Measurements from ENCODE around the gene DNAJC5.

Gene DNAJC5

GRCh38 chr20:63976980-63977738 lies 82.2 kb downstream of the DNAJC5 start:
- peaks cover 12% of the 10 kb centered on the region for H3K36me3 Mint-ChIP-seq (ENCODE audit: low read depth)
- H3K9me3 Mint-ChIP-seq = no peaks in the 10 kb centered on the region
- intact Hi-C loops (cut with micrococcal nuclease) = no loop called here
- H3K27me3 Mint-ChIP-seq = peaks cover 16% of the 10 kb centered on the region
- no peak overlapping the region for H3K27ac Mint-ChIP-seq
- no peak overlapping the region for H3K4me3 Mint-ChIP-seq
- peaks cover 61% of the 10 kb centered on the region for H3K4me1 Mint-ChIP-seq (ENCODE audit: low read depth)

GRCh38 chr20:63977739-63978276 lies 82.9 kb downstream of the DNAJC5 start:
- peaks cover 68% of the 10 kb centered on the region for H3K4me1 Mint-ChIP-seq (ENCODE audit: low read depth)
- H3K9me3 Mint-ChIP-seq = no peaks in the 10 kb centered on the region
- H3K27me3 Mint-ChIP-seq = peaks cover 12% of the 10 kb centered on the region
- peak overlapping the region; percentile 67 for H3K27ac Mint-ChIP-seq
- H3K36me3 Mint-ChIP-seq (ENCODE audit: low read depth) = peaks cover 19% of the 10 kb centered on the region
- intact Hi-C loops (cut with micrococcal nuclease) = no loop called here
- H3K4me3 Mint-ChIP-seq = no peak overlapping the region

GRCh38 chr20:63978319-63979228 lies 83.6 kb downstream of the DNAJC5 start:
- H3K36me3 Mint-ChIP-seq (ENCODE audit: low read depth) = peaks cover 27% of the 10 kb centered on the region
- H3K27me3 Mint-ChIP-seq = peaks cover 5% of the 10 kb centered on the region
- peak overlapping the region; percentile 67 for H3K27ac Mint-ChIP-seq
- H3K4me3 Mint-ChIP-seq = peak overlapping the region; percentile 69
- no peaks in the 10 kb centered on the region for H3K9me3 Mint-ChIP-seq
- peaks cover 68% of the 10 kb centered on the region for H3K4me1 Mint-ChIP-seq (ENCODE audit: low read depth)
- intact Hi-C loops (cut with micrococcal nuclease) = no loop called here

GRCh38 chr20:63979229-63979556 lies 84.3 kb downstream of the DNAJC5 start:
- H3K4me3 Mint-ChIP-seq = peak overlapping the region; percentile 69
- H3K27me3 Mint-ChIP-seq = peaks cover 5% of the 10 kb centered on the region
- intact Hi-C loops (cut with micrococcal nuclease) = no loop called here
- H3K9me3 Mint-ChIP-seq = no peaks in the 10 kb centered on the region
- H3K36me3 Mint-ChIP-seq (ENCODE audit: low read depth) = peaks cover 33% of the 10 kb centered on the region
- H3K27ac Mint-ChIP-seq = peak overlapping the region; percentile 67
- H3K4me1 Mint-ChIP-seq (ENCODE audit: low read depth) = peaks cover 62% of the 10 kb centered on the region

GRCh38 chr20:63979557-63980316 lies 84.8 kb downstream of the DNAJC5 start, which contains the start of gene SAMD10:
SAMD10 (minus strand) TSS chr20:63979642; CDS start chr20:63979467, 175 bp downstream.
- Mint-ChIP-seq H3K4me3 (peak within 1 kb of the TSS; percentile 81), H3K9me3 (no peaks in the 10 kb centered on the region), H3K4me1 (ENCODE audit: low read depth) (peaks cover 61% of the 10 kb centered on the region), H3K27ac (peak within 1 kb of the TSS; percentile 85), H3K36me3 (ENCODE audit: low read depth) (peaks cover 38% of the 10 kb centered on the region), H3K27me3 (peaks cover 5% of the 10 kb centered on the region)
- intact Hi-C loops (cut with micrococcal nuclease) = loop anchor here (2.0 to 5.0 kb wide), 2 partner anchors 83 to 143 kb away; partner anchors contain the start of gene TCEA2

- H3K9me3 Mint-ChIP-seq = no peaks in the 10 kb centered on the region
- H3K27me3 Mint-ChIP-seq = peaks cover 5% of the 10 kb centered on the region
- H3K4me1 Mint-ChIP-seq (ENCODE audit: low read depth) = peaks cover 61% of the 10 kb centered on the region
- peak overlapping the region; percentile 85 for H3K27ac Mint-ChIP-seq
- intact Hi-C loops (cut with micrococcal nuclease) = loop anchor here (2.0 to 5.0 kb wide), 2 partner anchors 82 to 142 kb away; partner anchors contain the start of gene TCEA2
- peak overlapping the region; percentile 81 for H3K4me3 Mint-ChIP-seq
- peaks cover 44% of the 10 kb centered on the region for H3K36me3 Mint-ChIP-seq (ENCODE audit: low read depth)
Measured at GRCh38 chr20:63980317-63980805, 85.4 kb downstream of the DNAJC5 start.

GRCh38 chr20:63980806-63981728 lies 86.1 kb downstream of the DNAJC5 start, which contains the start of gene PRPF6:
PRPF6 (plus strand) TSS chr20:63981132; CDS start chr20:63981246, 114 bp downstream.
- Mint-ChIP-seq H3K27me3 (peaks cover 3% of the 10 kb centered on the region), H3K4me1 (ENCODE audit: low read depth) (peaks cover 59% of the 10 kb centered on the region)

GRCh38 chr20:63982937-63983336 lies 88.0 kb downstream of the DNAJC5 start:
- intact Hi-C loops (cut with micrococcal nuclease) = loop anchor here (5.0 kb wide), 1 partner anchor 139 kb away; no protein-coding TSS in a partner anchor
- H3K27me3 Mint-ChIP-seq = no peaks in the 10 kb centered on the region
- no peak overlapping the region for H3K4me3 Mint-ChIP-seq
- H3K9me3 Mint-ChIP-seq = no peaks in the 10 kb centered on the region
- peaks cover 42% of the 10 kb centered on the region for H3K4me1 Mint-ChIP-seq (ENCODE audit: low read depth)
- no peak overlapping the region for H3K27ac Mint-ChIP-seq
- H3K36me3 Mint-ChIP-seq (ENCODE audit: low read depth) = peaks cover 59% of the 10 kb centered on the region

More at GRCh38 chr20:63980806-63981728, 86.1 kb downstream of the DNAJC5 start, which contains the start of gene PRPF6:
- intact Hi-C loops (cut with micrococcal nuclease) = loop anchor here (2.0 to 5.0 kb wide), 2 partner anchors 82 to 141 kb away; partner anchors contain the start of gene TCEA2
- Mint-ChIP-seq H3K4me3 (peak within 1 kb of the TSS; percentile 81), H3K36me3 (ENCODE audit: low read depth) (peaks cover 44% of the 10 kb centered on the region), H3K9me3 (no peaks in the 10 kb centered on the region), H3K27ac (peak within 1 kb of the TSS; percentile 85)

All from dendritic cell treated with granulocyte-macrophage colony-stimulating factor and Interleukin-4, amounts not matched to agents 40 ng/mL and 50 ng/mL, for 4 days (primary cell).